HG02973 (cell line): ENCODE measurements around the gene PRPF40B.

Experiments used
- ATAC-seq: cut with Tn5 transposase; IDR thresholded peaks from one replicate; pipeline ENCODE4 v1.9.1; 2021; ENCODE audit warnings: moderate library complexity; ENCODE audit not compliant: unreplicated experiment

PRPF40B gene

DNA sequence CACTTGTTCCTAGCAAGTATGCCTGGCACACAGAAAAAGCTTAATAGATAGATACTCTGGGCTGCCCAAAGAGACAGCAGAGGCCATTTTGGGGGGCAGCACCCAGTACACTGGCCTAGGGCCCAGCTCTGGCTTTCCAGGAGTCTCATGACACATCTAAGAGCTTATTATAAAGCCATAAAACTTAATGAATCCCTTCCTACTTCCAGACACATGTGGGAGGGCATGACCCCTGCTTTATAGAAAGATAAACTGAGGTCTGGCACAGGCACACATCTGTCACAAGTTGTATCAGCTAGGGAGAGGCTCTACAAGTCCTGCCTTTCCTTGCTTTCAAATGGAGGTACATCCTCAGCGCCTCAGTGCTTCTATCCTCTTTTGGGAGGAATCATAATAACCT, 56.7 kb downstream of the PRPF40B start:
- no peak for ATAC-seq

DNA sequence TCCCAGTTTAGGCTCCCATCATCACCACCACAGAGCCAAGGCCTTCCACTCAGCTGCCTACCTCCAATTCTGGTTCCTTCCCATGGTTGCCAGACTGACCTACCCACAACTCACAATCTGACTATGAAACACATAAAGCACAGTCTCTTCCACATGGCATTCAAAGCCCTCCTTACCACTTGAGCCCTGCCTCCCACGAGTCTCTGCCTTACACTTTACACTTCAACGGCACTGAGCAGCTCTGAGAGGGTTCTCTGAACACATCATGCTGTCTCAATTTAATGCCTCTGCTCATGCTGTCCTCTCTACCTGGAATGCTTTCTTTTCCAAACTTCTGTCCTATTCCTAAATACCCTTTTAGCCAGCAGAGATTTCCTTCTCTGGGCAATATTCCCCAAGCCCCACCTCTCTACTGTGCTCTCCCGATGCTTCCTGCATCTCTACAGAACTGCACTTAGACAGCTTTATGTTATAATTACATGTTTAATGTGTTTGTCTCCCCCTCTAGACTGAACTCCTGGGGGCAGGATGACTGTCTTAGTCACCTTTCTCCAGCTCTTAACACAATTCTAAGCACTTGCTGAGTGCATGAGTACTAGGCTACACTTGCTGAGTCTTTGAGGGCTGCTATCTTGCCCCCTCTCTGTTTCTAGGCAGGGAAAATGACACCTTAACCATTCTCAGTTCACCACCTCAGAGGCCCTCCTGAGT, 60.4 kb downstream of the PRPF40B start:
- ATAC-seq: no peak

DNA sequence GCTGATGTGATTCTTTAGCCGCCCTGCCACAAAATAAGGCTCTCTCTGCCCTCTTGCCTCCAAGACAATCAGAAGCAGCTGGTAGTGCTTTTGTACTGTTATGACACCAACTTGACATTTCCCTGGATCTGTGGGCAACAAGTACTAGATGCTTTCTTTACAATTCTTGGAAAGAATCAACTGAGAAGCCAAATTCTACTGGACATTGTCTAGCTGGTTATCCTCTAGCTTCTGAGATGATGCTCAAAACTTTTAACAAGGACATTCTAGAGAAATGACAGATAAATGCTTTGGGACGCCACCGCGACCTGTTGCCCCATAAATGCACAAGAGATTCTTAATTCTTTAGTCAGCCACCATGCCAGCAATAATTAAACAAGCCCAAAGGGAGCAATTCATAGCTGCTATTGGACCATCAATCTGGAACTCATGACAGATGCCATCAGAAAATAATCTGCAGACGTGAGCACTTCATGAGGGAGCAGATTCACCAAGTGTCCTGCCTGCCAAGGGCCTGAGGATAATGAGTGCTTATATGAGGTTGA, 61.0 kb downstream of the PRPF40B start:
- ATAC-seq: no peak

DNA sequence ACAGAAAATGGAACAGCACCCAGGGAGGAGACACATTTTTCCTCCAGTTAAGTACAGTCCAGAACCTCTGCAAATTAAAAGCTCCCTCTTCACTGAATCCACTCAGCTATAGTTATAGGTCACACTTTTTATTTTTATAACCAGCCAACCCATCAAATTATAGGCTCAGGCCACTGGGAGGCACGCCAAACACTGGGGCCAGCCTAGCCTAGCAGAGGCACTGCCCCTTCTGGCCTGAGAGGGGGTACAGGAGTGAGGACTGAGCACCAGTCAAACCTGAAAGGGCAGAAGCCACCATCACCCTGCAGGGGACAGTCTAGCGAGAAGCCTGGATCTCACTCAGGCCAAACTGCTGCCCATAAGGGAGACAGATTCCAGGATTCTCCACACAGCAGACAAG, 64.6 kb downstream of the PRPF40B start:
- ATAC-seq: no peak

DNA sequence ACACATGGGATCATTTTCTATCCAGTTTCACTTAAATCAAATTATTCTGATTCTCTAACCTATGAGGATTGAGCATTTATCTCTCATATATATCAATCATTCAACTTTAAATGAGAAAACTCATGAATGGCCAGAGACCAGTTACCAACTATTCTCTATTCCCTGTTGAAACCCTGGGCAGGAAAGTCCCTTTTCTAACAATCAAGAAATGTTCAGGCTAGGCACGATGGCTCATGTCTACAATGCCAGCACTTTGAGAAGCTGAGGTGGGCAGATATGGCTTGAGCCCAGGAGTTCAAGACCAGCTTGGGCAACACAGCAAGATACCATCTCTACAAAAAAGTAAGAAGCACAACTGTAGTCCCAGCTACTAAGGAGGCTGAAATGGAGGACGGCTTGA, 65.9 kb downstream of the PRPF40B start:
- no peak for ATAC-seq

DNA sequence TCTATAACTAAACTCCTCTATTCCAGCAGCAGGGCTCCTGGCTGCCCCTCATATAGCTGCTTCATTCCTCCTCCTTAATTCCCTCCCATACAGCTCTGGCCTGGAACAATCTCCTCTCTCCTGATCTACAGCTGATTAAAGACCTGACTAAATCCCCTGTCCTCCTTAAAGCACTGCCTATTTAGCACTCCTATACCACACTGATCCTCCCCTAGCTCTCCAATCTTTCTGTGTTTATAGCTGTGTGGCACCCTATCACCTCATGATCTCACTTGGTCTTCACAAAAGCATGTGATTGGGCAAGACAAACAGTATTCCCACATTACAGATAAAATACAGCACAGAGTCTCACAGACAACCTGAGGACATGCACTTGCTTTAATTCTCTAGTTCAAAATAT, 66.4 kb downstream of the PRPF40B start:
- ATAC-seq: no peak

DNA sequence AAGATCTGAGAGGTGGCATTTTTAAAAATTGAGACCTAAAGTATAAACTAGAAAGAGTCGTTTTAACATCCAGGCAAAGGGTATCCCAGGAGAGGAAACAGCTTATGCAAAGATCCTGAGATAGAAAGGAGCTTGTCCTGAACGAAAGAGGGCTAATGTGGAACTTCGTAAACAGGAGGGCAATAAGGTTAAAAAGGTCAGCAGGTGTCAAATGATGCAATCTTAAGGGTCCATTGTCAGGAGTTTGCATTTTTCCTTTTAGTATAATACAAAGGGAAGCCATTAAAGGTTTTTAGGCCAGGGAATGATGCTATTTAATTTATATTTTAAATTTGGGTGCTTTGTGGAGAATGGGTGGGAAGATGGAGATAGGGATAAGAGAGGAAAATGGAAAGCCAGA, 69.5 kb downstream of the PRPF40B start:
- ATAC-seq: no peak

DNA sequence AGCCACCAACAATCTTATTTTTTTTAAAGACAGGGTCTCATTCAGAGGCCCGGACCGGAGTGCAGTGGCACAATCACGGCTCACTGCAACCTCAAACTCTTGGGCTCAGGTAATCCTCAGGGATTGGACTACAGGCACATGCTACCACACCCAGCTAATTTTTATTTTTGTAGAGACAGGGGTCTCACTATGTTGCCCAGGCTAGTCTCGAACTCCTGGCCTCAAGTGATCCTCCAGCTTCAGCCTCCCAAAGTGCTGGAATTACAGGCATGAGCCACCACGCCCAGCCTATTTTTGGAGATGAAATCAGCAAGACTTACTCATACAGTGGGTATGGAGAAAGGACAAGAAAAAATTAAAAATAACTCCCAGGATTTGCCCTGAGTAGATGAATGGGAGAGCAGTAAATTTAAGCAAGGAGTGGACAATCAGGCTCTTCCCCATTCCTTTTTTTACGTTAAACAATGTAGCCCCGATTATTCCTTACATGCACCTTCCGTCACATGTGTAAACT, 70.6 kb downstream of the PRPF40B start:
- ATAC-seq: no peak
